Fibroblast of mammary gland (primary cell): ENCODE measurements around the gene TYK2.
A peak's percentile ranks its signal among the peaks of the same experiment; 100 is the strongest.

Experiments used
- DNase-seq: peaks from one replicate; pipeline ENCODE4 v3.0.0-alpha.2; 2010; ENCODE audit warnings: low read depth
- H3K4me3 ChIP-seq: 2 replicates; pipeline ENCODE4 v1.5.1; 2011; ENCODE audit warnings: low read depth, mild to moderate bottlenecking, low read length, moderate library complexity; ENCODE audit not compliant: control insufficient read depth
- TF ChIP-seq, protein P1 (sequence below): conservative IDR thresholded peaks from 2 replicates; pipeline ENCODE4 v1.5.1; 2011; ENCODE audit warnings: low read depth, low read length, inconsistent platforms; ENCODE audit not compliant: control insufficient read depth, insufficient read depth

TYK2 gene

DNA sequence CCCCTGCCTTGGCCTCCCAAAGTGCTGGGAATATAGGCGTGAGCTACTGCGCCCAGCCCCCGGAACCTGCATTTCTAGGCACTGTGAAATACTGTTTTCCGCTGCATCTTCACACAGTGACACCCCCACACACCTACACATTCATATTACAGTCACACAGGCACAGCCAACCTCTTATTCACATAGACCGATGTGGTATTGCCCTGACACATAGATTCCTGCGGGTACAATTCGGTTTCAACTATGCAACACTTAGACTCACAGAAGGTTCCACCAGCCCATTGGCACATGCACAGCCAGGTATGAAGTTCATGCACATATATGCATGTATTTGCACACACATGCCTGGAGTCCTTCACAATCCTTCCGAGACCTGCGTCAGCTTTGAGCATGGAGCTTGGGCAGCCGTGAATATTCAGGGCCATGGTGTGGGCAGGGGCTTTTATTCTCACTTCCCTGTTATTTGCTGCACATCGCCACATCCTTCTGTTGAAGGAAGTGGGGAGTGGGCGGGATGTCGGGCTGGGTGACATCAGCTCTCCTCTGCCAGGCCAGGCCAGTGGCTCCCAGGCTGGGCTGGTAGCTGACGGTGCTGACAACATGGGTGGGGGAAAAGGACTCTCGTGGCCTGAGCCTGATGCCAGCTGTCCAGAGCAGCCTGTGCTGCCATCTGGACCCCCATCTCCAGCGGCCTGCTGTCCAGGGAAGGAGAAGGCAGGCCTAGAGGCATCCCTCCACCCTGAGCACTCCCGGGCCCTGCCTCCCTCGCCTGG, 28.3 kb upstream of the TYK2 start:
- no peak for DNase-seq
- H3K4me3 ChIP-seq: no peak overlapping the region

DNA sequence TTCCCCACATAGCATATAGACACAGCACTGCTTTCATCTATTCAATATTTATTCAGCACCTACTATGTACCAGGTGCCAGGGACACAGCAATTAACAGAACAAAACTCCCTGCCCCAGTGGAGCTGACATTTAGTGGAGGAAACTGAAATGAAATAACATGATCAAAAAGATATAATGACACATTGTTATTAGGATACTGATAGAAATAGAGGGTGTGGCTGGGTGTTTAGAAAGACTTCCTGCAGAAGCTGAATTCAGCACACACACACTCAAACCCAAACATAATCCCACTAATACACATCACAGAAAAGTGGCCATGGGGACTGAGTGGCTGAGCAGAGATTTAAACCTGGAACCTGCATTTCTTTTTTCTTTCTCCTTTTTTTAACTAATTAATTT, 26.7 kb upstream of the TYK2 start:
- TF ChIP-seq, protein P1, sequence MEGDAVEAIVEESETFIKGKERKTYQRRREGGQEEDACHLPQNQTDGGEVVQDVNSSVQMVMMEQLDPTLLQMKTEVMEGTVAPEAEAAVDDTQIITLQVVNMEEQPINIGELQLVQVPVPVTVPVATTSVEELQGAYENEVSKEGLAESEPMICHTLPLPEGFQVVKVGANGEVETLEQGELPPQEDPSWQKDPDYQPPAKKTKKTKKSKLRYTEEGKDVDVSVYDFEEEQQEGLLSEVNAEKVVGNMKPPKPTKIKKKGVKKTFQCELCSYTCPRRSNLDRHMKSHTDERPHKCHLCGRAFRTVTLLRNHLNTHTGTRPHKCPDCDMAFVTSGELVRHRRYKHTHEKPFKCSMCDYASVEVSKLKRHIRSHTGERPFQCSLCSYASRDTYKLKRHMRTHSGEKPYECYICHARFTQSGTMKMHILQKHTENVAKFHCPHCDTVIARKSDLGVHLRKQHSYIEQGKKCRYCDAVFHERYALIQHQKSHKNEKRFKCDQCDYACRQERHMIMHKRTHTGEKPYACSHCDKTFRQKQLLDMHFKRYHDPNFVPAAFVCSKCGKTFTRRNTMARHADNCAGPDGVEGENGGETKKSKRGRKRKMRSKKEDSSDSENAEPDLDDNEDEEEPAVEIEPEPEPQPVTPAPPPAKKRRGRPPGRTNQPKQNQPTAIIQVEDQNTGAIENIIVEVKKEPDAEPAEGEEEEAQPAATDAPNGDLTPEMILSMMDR: no peak
- H3K4me3 ChIP-seq: no peak overlapping the region
- no peak for DNase-seq

More for the DNA sequence above, 28.3 kb upstream of the TYK2 start:
- TF ChIP-seq, protein P1: no peak

DNA sequence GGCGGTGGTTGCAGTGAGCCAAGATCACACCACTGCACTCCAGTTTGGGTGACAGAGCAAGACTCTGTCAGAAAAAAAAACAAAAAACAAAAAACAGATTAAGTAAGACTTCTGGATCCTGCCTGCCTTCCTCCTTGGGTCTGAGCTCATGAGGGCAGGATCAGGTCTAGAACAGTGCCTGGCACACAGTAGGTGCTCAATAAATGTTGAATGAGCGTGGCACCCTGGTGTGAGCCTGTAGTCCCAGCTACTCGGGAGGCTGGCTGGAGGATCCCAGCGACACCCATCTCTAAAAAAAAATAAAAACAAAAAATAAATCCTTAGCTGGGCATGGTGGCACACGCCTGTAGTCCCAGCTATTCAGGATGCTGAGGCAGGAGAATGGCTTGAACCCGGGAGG, 25.8 kb upstream of the TYK2 start:
- no peak for DNase-seq
- TF ChIP-seq, protein P1: no peak
- no peak overlapping the region for H3K4me3 ChIP-seq

DNA sequence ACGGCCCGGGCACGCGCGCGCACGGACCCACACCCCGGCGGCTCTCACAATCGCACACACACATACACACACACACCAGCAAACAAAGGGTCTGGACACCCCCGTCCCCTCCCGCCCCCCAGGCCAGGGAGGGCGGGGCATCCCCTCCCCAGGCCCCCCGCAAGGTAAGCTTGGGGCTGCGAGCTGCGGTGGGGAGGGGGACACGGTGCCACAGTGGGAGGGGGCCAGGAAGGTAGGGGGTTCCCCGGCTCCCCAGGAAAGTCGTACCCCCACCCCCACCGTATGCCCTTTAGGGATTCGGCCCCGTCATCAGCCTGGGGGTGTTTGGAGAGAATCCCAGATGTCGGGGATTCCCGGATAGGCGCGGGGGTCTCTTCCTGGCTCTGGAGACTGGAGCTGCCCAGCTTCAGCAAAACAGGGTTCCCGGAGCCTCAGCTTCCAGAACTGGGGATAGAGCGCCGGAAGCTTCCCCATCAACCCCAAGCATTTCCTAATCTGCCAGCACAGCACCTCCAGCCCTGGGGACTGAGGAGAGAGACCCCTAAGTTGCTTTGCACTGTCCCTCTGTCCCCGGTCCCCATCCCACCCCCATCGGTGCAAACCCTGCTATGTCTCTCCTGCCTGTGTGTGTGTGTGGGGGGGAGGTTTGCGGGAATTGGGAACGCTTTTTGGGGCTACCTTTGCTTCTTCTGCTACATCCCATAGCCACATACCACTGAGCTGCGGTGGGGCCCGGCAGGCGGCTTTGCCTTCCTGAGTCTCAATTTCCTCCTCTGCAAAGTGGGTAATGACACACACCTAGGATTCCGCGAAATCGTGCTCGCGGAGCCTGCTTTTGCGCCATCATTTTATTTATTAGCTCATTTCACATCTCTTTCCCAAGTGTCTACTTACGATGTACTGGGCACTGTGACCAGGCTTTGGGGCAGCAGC, 24.8 kb upstream of the TYK2 start:
- no peak for DNase-seq
- H3K4me3 ChIP-seq: peak overlapping the region; percentile 94
- TF ChIP-seq, protein P1: no peak

DNA sequence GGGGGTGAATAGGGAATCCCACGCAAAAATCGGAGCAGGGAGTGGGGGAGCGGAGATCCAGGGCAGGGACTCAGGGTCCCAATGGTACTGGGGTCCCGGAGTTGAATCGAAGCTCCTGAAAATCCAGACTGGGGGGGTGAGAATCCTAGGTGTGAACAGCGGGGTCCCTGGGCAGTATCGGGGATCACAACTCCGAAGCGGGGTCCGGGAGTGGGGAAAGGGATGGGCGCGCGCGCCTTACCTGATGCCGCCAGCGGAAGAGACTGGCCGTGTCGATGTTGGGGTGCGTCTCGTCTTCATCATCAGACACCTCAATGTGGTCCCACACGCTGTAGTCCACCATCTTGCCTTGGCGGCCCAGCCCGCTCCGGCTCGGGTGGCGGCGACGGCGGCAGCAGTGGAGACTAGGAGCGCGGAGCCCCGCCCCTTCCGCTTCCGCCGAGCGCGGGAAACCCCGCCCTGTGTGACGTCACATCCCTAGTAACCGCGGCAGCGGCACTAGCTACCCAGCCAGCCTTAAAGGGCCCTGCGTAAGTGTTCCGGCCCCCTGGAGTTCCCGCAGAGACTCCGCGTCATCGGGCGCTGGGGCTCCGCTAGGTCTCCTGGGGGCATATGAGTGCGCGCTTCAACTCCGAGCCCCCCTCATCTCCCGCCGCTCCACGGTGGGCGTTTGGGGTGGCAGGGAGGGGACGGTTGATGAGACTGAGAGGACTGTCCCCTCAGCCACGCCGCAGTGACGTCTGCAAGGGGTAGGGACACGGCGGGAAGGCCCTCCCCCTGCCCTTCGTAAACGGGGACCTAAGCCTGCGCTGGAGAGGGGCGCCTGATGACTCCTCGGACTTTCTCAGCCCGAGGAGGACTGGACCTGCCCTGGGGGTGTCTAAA, 23.0 kb upstream of the TYK2 start, which contains the start of gene CDC37:
CDC37 (minus strand) TSS at position 406 of the 885 bp plus-strand sequence; CDS start at position 343, 63 bp downstream.
- peak within 1 kb of the TSS; percentile 94 for H3K4me3 ChIP-seq
- TF ChIP-seq, protein P1: no peak
- peak; percentile 96 for DNase-seq
